ENCODE data around the gene LINGO3.

GRCh38 chr19:2315121-2315817, 7.3 kb upstream of the LINGO3 start:
- no peak for TF ChIP-seq CTCF (conservative IDR thresholded peaks at IDR 0.05)
- TF ChIP-seq ZFX (IDR thresholded peaks at IDR 0.05) = no peak

Measured in C4-2B (cell line).